Activated T-helper 1 cell treated with anti-CD3 and anti-CD28 coated beads, Interleukin-12 subunit alpha, Interleukin-12 subunit beta, Interleukin-2, Interleukin-4 antibody, amounts not matched to agents 30 ng/mL and 10 ng/mL and 1 ng/mL, durations not matched to agents 14 hours and 24 hours and 36 hours (primary cell): ENCODE measurements around the gene ABHD13. TPM values are rescaled to one million over a fixed set of nuclear protein-coding genes. Genes with fewer than 3 reads are reported as not detected.

Experiments used
- DNase-seq: peaks from one replicate; pipeline ENCODE4 v3.0.0; 2021; ENCODE audit warnings: low spot score
- H3K27ac Mint-ChIP-seq: one replicate; pipeline ENCODE4 v1.8.0; 2021; ENCODE audit warnings: mild to moderate bottlenecking, mixed read lengths
- H3K27me3 Mint-ChIP-seq: one replicate; pipeline ENCODE4 v1.8.0; 2022; ENCODE audit warnings: mild to moderate bottlenecking, moderate library complexity, mixed read lengths; ENCODE audit not compliant: insufficient read depth
- H3K36me3 Mint-ChIP-seq: one replicate; pipeline ENCODE4 v1.8.0; 2021; ENCODE audit warnings: low read depth, mixed read lengths
- H3K4me1 Mint-ChIP-seq: one replicate; pipeline ENCODE4 v1.8.0; 2021; ENCODE audit warnings: low read depth, mixed read lengths
- H3K4me3 Mint-ChIP-seq: one replicate; pipeline ENCODE4 v1.8.0; 2021; ENCODE audit warnings: mild to moderate bottlenecking, moderate library complexity, mixed read lengths
- H3K9me3 Mint-ChIP-seq: one replicate; pipeline ENCODE4 v1.8.0; 2021; ENCODE audit warnings: mixed read lengths
- intact Hi-C: fragments of 100-400 bp; cut with micrococcal nuclease; formaldehyde crosslinking; loops from one replicate; pipeline ENCODE4 v1.15.1; 2024
- total RNA-seq: library from RNA; stranded (reverse); gene quantifications from 2 replicates; pipeline ENCODE4 v1.2.3, GENCODE V29; 2022

The ABHD13 gene
- total RNA-seq, 1 donor from 2014 or later = 8.5 TPM

DNA sequence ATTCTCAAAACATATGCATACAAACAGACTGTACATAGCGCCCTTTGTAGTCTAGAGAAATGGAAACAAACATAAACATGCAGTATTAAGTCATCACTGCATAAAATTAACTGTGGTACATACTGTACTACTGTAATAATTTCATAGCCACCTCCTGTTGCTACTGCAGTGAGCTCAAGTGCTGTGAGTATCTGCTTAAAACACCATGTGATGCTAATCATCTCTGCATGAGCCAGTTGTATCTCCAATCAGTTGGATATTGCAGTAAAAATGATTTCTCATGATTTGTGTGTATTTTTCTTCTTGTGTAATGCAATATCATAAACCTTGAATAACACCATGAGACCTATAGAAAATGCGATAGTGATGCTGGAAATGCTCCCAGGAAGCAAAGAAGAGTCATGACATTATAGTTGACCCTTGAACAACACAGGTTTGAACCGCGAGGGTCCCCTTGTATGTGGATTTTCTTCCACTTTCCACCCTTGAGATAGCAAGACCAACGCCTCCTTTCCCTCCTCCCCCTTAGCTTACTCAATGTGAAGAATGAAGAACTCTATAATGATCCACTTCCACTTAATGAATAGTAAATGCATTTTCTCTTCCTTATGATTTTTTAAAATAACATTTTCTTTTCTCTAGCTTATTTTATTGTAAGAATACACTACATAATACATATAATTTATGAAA is 55.4 kb downstream of the ABHD13 start:
- Mint-ChIP-seq H3K9me3 (no peaks in the 10 kb centered on the region), H3K27ac (no peak overlapping the region), H3K27me3 (no peaks in the 10 kb centered on the region), H3K4me1 (peaks cover 32% of the 10 kb centered on the region), H3K36me3 (peaks cover 7% of the 10 kb centered on the region), H3K4me3 (no peak overlapping the region)
- intact Hi-C loops = loop anchor here (5.0 kb wide), 1 partner anchor 34 kb away; no protein-coding TSS in a partner anchor
- no peak for DNase-seq

DNA sequence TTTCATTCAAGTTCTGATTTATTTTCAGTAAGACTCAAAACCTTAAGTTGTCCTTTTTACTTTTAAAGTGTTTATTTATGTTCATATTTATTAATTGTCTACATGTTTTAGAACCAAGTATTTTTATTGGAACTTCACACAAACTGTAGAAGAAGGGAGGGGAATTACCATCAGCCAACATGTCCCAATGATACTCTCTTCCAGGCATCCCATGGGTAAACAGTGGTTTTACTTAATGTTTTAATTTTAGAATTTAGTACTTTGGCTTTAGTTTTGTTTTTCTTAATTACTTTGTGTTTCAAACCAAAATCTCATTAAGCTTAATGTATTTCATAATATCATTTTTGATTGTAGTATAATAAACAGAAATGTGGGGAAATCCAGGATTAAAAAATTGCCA is 56.5 kb downstream of the ABHD13 start:
- intact Hi-C loops = loop anchor here (5.0 kb wide), 1 partner anchor 33 kb away; no protein-coding TSS in a partner anchor
- Mint-ChIP-seq H3K27ac (no peak overlapping the region), H3K36me3 (peaks cover 11% of the 10 kb centered on the region), H3K4me1 (peaks cover 25% of the 10 kb centered on the region), H3K9me3 (no peaks in the 10 kb centered on the region), H3K4me3 (no peak overlapping the region), H3K27me3 (no peaks in the 10 kb centered on the region)
- no peak for DNase-seq

DNA sequence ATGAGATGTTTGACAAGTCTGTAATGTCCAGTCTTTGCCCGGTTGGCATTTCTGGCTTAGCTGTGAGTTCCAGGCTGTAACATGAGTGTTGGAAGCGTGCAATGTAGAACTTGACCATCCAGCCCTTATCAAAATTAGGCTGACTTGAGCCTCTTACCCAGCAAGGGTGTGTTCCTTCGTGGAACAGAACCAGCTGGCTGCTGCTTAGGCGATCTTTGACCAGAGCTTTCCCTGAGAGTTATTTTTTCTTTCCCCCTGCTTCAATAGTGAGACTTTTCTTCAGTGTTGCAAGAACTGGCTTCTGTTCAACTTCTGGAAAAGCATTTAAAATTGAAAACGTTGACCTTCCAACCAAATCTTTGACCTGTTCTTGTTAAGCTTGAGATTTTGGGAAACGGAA is 57.9 kb downstream of the ABHD13 start:
- H3K4me1 Mint-ChIP-seq = peaks cover 12% of the 10 kb centered on the region

DNA sequence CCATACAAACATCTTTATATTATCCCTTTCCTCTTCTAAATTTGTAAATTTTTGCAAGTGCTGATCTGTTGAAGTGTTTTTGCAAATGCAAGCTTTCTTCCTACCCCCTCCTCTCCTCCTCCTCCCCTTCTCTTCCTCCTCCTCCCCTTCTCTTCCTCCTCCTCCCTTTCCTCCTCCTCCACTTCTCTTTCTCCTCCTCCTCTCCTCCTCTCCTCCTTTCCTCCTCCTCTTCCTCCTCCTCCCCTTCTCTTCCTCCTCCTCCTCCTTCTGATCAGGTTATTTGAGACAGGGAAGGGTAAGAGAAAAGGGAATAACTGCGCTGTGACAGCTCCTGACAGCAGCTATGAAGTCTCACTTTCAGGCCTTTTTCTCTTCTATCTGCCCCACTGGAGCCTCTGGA is 60.3 kb downstream of the ABHD13 start:
- H3K4me3 Mint-ChIP-seq = no peak overlapping the region
- peaks cover 12% of the 10 kb centered on the region for H3K36me3 Mint-ChIP-seq
- DNase-seq = no peak
- H3K27ac Mint-ChIP-seq = no peak overlapping the region
- intact Hi-C loops = no loop called here
- no peaks in the 10 kb centered on the region for H3K27me3 Mint-ChIP-seq
- H3K9me3 Mint-ChIP-seq = no peaks in the 10 kb centered on the region
- peaks cover 3% of the 10 kb centered on the region for H3K4me1 Mint-ChIP-seq

More for the DNA sequence above, 57.9 kb downstream of the ABHD13 start:
- no peak overlapping the region for H3K4me3 Mint-ChIP-seq
- H3K9me3 Mint-ChIP-seq = no peaks in the 10 kb centered on the region
- no peak for DNase-seq
- intact Hi-C loops = no loop called here
- no peak overlapping the region for H3K27ac Mint-ChIP-seq
- no peaks in the 10 kb centered on the region for H3K27me3 Mint-ChIP-seq
- H3K36me3 Mint-ChIP-seq = peaks cover 13% of the 10 kb centered on the region

DNA sequence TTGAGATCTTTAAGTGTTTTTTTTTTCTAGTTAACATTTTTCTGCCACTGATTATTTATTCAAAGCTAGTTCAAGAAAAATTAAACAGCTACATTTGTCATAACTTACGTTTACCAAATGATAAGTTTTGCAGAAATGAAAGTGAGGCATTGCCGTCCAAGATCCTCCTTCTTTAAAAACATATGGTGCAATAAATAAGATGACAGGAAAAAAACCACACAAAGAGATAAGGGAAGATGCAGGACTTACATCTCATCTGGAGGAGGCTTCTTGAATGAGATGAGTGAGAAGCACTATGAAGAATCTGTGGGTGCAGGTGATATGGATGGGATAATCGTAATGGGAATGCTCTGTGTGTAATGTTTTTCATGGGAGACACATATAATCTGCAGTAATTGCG is 63.7 kb downstream of the ABHD13 start:
- peaks cover 6% of the 10 kb centered on the region for H3K36me3 Mint-ChIP-seq
- no peaks in the 10 kb centered on the region for H3K9me3 Mint-ChIP-seq
- no peak overlapping the region for H3K27ac Mint-ChIP-seq
- DNase-seq = no peak
- H3K4me3 Mint-ChIP-seq = no peak overlapping the region
- H3K27me3 Mint-ChIP-seq = no peaks in the 10 kb centered on the region
- no peaks in the 10 kb centered on the region for H3K4me1 Mint-ChIP-seq
- intact Hi-C loops = no loop called here

DNA sequence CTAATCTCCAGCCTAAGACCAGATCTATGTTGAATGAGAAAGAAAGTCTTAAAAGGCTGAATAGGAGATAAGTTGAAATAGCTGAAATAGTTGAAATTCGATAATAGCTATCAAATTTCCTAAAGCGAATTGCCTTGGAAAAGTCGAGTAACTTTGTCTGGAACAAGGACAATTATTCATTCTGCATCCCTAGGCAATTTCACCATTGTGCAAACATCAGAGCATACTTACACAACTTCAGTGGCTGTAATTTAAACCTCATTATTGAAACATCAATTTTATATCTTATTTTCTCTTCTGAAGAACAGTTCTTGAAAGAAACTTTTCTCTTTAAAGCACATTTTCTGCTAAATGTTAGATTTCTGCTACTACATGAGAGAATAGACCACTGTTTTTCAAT is 64.9 kb downstream of the ABHD13 start:
- intact Hi-C loops = no loop called here
- Mint-ChIP-seq H3K36me3 (peaks cover 6% of the 10 kb centered on the region), H3K4me3 (no peak overlapping the region), H3K27ac (no peak overlapping the region), H3K27me3 (no peaks in the 10 kb centered on the region), H3K9me3 (no peaks in the 10 kb centered on the region), H3K4me1 (no peaks in the 10 kb centered on the region)
- DNase-seq = no peak

Other genes with a start within 250 kb of the ABHD13 start
- gene LIG4, start 2.9 kb upstream of the ABHD13 start, total RNA-seq = 10.0 and 11.2 TPM in 2 replicates
- 2.9 and 3.4 TPM in 2 replicates for gene TNFSF13B, start 51.3 kb downstream of the ABHD13 start, total RNA-seq